Measurements from ENCODE around the gene GPR37L1.
"Not testable (repeated sequence)": the region's sequence is repeated elsewhere in the genome, so short reads cannot be mapped to it uniquely, and the experiment has no call there.

GPR37L1 gene

DNA sequence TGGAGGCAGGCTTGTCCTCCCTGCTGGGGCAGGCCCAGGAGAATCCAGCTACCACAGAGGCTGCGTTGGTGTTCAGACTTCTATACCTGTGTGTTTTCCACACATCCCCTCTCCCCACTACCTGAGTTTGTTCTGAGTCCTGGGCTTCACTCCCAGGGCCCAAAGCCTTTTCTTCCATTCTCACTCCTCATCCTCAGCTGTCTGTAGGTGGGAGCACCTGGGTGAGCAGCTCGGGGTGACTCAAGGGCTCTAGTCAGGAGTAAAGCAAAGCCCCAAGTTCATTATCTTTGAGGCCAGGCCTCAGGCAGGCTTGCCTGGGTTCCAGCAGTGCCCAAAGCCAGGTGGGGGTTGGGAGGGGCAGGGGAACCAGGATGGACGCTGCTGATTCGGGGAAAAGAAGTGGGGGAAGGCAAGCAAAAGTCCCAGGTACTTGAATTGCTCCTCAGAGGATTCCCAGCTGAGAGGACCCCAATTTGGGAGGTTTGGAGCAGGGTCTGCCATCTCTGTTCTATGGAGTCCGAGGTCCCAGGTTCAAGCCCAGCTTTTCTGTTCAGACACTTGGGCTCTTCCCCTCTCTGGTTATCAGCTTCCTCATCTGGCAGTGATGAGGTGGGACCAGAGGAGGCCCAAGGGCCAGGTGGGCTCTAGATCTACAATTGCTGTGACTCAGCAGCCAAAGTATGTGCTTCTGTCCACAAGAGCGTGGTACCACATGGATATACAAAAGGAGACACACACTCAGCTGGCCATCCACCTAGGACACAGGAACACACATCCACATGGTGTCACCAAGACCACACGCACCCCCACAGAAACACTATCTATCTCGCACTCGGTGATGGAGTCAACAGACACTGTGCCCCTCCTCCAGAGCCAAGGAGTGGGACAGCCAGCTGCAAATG is 43.5 kb downstream of the GPR37L1 start:
- in situ Hi-C loops (cut with MboI; ENCODE audit: low sequenced_read_pairs): no loop called here

DNA sequence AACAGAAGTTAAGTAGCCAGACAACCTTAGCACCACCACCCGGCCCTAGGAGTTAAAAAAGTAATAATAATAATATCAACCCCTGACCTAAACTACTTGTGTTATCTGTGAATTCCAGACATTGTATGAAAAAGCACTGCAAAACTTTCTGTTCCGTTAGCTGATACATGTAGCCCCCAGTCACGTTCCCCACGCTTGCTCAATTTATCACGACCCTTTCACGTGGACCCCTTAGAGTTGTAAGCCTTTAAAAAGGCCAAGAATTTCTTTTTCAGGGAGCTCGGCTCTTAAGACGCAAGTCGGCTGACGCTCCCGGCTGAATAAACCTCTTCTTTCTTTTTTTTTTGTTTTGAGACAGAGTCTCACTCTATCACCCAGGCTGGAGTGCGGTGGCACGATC is 44.3 kb downstream of the GPR37L1 start:
- in situ Hi-C loops (cut with MboI; ENCODE audit: low sequenced_read_pairs): not testable (repeated sequence)

DNA sequence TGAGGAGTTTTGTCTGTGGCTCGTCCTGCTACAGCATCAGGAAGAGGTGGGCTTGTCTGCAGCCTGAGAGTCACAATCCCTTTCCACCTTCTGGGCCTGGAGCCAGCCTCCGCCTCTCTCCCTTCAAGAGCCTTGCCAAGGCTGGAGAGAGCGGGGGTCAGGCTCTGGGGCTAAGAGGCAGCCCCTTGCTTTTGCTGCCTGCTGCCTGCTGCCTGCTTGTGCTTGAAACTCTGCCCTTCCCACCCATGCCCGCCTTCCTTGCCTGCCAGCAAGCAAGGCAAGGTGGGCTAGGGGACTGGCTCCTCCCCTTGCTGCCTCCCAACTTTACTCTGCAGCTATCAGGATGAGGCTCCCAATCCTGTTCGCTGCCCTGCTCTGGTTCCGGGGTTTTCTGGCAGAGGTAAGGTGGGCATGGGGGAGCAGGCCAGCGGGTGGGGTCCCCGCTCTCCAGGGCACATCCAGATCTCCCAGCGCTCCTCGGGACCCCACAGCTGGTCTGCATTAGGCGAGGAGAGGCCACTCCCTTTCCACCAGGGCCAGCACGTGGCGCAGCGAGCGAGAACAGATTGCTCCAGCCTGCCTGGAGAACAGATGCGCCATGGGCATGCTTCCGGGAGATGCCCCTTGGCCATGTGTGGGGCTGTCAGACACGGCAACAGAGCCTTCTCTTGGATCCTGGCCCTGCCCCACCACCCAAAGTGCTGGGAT is 45.1 kb downstream of the GPR37L1 start:
- in situ Hi-C loops (cut with MboI; ENCODE audit: low sequenced_read_pairs): no loop called here

DNA sequence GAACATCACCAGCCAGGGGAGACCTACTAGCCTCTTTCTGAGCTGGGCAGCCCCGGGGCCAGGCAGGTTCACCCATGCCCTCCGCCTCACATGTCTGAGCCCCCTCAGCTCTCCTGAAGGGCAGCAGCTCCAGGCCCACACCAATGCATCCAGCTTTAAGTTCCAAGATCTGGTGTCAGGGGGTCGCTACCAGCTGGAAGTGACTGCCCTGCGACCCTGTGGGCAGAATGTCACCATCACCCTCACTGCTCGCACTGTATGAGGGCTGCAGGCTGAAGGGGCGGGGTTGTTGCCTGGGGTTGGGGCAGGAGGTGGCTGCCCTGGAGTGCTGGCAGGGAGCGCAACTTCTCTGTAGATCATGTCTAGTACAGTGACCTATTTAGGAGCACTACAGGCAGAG is 46.1 kb downstream of the GPR37L1 start:
- in situ Hi-C loops (cut with MboI; ENCODE audit: low sequenced_read_pairs): no loop called here

DNA sequence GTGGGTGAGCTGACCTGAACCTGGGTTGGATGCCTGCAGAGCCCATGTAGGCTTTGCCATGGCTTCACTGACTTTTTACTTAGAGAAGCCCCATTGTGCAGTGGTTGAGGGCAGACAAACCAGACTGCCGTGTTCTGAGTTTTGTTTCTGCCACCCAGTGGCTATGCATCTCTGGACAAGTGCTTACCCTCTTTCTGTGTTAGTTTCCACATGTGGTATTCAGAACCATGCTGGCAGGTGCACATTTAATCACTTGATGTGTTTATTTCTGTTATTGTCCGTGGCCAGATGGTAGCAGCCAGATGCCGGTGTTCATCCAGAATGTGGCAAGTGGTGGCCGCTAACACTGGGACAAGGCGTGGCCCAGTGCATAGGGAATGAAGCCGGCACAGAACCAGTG is 48.0 kb downstream of the GPR37L1 start:
- in situ Hi-C loops (cut with MboI; ENCODE audit: low sequenced_read_pairs): no loop called here

DNA sequence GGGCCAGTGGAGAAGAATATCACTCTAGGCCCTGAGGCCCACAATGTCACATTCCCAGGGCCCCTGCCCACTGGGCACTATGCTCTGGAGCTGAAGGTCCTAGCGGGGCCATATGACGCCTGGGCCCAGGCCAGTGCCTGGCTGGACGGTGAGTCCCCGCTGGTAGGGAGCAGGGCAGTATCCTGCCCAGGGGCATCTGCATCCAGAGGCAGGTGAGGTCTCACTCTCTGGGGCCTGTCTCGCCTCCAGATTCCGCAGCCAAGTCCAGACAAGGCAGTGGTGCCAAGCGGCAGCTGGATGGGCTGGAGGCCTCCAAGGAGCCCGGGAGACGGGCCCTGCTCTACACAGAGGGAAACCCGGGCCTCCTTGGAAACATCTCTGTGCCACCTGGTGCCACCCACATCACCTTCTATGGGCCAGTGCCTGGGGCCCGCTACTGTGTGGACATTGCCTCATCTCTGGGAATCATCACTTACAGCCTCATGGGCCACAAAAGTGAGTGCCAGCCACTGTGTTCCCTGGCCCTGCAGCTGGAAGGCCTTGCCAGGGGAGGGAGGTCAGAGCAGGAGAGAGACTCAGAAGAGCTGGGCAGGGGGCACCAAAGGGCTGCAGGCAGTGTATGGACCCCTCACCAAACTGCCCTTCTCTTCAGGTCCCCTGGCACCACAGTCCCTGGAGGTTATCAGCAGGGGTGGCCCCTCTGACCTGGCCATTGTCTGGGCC is 48.7 kb downstream of the GPR37L1 start:
- in situ Hi-C loops (cut with MboI; ENCODE audit: low sequenced_read_pairs): no loop called here

DNA sequence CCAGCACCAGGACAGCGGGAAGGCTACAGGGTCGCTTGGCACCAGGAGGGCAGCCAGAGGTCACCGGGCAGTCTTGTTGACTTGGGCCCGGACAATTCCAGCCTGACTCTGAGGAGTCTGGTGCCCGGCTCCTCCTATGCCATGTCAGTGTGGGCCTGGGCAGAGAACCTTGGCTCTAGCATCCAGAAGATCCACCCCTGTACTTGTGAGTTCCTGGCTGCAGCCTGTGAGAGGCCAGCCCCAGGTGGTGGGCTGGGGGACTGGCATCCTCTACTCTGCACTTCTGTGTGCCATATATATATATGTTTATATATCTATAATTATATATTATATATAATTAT is 49.3 kb downstream of the GPR37L1 start:
- in situ Hi-C loops (cut with MboI; ENCODE audit: low sequenced_read_pairs): no loop called here

DNA sequence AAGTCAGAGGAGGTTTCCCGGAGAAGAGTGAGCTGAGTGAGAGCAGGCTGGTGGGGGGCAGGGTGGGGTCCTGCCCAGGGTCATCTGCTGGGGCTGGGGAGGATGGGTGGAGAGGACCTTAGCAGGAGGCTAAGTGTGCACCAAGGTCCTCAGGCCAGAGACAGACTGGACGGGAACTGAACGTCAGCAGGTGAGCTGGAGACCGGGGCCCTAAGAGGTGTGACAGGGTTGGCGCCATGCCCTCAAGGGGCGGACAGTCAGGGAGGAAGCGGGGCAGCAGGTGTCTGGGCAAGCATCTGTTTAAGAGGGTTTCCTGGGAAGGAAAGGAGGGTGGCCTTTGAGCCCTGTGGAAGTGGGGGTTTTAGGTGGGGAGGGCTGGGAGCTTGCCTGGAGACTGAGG is 51.3 kb downstream of the GPR37L1 start:
- in situ Hi-C loops (cut with MboI; ENCODE audit: low sequenced_read_pairs): no loop called here

DNA sequence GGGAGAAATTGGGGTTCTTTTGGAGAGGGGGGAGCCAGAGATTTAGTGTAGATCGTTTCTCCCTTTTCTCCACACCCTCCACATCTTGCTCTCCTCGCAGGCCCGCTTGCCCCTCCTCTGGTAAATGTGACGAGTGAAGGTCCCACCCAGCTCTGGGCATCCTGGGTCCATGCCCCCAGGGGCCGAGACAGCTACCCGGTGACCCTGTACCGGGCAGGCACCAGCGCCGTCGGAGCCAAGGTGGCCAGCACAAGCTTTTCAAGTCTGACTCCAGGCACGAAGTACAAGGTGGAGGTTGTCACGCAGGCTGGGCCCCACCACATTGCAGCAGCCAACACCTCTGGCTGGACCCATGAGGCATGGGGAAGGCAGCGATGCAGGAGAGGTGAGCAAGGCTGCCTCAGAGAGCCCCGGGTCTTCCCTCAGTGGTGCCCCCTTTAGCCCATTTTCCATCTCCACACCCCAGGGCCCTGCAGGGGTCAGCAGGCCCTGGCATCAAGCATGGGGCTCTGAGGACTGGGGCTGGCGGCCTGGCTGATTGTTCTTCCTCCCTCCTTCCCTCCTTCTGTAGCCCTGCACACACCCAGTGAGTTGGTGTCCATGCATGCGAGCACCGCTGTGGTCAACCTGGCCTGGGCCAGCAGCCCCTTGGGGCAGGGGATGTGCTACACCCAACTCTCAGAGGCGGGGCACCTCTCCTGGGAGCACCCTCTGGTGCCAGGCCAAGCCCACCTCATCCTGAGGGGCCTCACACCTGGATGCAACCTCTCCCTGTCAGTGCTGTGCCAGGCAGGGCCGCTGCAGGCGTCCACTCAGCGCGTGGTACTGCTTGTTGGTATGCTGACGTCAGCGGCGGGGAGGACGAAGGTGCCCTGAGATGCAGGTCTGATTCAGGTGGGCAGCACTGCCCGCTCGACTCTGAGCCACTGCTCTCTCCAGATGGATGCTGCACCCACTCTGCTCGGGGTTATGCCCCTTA is 54.5 kb downstream of the GPR37L1 start:
- in situ Hi-C loops (cut with MboI; ENCODE audit: low sequenced_read_pairs): loop anchor here (25.0 kb wide), 1 partner anchor 535 kb away; the partner anchor contains the start of gene SYT2

DNA sequence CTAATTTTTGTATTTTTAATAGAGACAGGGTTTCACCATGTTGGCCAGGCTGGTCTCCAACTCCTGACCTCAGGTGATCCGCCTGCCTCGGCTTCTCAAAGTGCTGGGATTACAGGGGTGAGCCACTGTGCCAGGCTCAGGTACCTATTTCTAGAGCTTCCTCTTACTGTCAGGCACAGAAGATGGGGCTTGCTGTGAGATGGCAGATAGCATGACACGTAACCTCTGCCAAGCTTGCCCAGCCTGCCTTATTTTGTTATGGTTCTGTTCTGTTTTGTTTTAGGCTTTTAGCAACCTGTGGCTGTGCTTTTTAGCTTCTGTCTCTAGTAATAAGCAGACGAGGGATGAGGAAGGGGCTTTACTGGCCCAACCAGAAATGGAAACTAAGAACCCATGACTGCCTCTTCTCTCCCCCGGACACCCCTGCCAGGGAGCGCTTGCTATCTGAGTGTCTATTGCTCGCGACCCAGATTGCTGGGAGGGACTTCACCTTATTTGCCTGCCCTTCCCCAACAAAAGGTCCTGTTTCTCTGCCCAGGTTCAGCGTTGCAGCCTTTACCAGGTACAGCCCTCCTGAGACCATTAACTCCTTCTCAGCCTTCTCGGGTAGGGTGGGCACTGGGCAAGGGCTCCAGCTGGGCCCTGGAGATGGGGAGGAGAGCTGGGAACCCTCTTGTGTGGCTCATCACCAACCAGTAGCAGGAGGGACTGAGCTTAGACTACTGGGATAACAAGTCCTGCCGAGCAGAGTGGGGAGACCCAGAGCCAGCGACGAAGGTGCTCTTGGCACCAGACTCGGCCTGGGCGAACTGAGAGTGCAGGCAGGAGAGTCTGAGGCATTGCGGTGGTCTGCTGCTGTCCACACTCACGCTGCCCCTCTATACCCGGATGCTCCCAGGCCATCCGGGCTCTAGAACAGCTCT is 57.4 kb downstream of the GPR37L1 start:
- in situ Hi-C loops (cut with MboI; ENCODE audit: low sequenced_read_pairs): loop anchor here (25.0 kb wide), 1 partner anchor 532 kb away; the partner anchor contains the start of gene SYT2

DNA sequence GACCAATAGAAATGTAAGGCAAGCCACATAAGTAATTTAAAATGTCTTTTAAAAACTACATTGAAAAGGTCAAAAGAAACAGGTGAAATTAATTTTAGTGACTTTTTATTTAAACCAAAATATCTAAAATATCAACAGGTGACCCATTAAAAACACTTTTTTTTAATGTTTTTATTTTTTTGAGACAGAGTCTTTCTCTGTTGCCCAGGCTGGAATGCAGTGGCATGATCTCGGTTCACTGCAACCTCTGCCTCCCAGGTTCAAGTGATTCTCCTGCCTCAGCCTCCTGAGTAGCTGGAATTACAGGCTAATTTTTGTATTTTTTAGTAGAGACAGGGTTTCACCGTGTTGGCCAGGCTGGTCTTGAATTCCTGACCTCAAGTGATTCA is 58.0 kb downstream of the GPR37L1 start:
- in situ Hi-C loops (cut with MboI; ENCODE audit: low sequenced_read_pairs): loop anchor here (25.0 kb wide), 1 partner anchor 532 kb away; the partner anchor contains the start of gene SYT2

DNA sequence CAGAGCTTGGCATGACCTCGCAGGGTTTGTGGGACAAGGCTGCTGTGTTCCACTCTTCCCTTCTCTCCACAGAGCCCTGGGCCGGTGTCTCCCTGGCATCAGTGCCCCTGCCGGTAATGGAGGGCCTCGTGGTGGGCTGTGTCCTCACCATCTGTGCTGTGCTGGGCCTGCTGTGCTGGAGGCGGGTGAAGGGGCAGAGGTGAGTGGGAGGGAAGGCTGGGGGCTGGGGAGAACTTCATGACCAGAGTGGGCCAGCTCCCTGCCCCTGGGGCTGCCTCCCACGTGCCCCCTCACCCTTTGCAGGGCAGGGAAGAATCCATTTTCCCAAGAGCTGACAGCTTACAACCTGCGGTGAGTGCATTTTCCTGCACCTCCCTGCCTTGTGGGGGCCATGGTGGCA is 58.9 kb downstream of the GPR37L1 start:
- in situ Hi-C loops (cut with MboI; ENCODE audit: low sequenced_read_pairs): loop anchor here (25.0 kb wide), 1 partner anchor 531 kb away; the partner anchor contains the start of gene SYT2

DNA sequence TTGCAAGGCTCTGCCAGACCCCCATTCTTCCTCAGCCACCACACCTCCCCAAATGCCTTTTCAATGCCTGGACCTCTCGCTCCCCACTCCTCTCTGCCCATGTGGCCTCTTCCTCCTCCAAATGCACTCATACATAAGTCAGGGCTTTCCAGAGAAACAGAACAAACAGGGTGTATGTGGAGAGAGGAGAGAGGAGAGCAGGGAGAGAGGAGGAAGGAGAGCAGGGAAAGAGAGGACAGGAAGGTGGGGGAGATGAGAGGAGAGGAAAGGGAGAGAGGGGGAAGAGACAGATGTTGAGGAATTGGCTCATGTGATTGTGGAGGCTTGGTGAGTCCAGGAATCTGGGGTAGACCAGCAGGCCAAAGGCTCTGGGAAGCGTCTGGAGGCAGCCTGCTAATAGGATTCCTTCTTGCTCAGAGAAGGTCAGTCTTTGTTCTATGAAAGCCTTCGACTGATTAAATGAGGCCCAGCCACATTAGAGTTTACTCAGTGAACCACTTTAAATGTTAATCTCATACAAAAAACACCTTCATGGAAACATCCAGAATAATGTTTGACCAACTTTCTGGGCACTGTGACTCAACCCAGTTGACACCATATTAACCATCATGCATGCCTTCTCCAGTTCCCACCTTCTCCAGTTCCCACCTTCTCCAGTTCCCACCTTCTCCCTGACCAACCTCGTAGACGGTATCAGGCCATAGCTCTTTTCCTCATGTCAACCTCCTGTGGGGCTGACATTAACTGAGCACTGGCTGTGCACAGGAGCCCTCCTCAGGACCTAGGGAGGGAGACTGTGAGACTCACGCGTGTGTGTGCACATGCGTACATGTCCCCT is 59.5 kb downstream of the GPR37L1 start:
- in situ Hi-C loops (cut with MboI; ENCODE audit: low sequenced_read_pairs): loop anchor here (25.0 kb wide), 1 partner anchor 530 kb away; the partner anchor contains the start of gene SYT2
